HG03139 (cell line): ENCODE data around the gene SLC5A2.
A peak's percentile ranks its signal among the peaks of the same experiment; 100 is the strongest.
"Not testable (repeated sequence)": the region's sequence is repeated elsewhere in the genome, so short reads cannot be mapped to it uniquely, and the experiment has no call there.

Source experiments
- ATAC-seq: cut with Tn5 transposase; IDR thresholded peaks from one replicate; pipeline ENCODE4 v1.9.1; 2021; ENCODE audit not compliant: unreplicated experiment

Gene SLC5A2

DNA sequence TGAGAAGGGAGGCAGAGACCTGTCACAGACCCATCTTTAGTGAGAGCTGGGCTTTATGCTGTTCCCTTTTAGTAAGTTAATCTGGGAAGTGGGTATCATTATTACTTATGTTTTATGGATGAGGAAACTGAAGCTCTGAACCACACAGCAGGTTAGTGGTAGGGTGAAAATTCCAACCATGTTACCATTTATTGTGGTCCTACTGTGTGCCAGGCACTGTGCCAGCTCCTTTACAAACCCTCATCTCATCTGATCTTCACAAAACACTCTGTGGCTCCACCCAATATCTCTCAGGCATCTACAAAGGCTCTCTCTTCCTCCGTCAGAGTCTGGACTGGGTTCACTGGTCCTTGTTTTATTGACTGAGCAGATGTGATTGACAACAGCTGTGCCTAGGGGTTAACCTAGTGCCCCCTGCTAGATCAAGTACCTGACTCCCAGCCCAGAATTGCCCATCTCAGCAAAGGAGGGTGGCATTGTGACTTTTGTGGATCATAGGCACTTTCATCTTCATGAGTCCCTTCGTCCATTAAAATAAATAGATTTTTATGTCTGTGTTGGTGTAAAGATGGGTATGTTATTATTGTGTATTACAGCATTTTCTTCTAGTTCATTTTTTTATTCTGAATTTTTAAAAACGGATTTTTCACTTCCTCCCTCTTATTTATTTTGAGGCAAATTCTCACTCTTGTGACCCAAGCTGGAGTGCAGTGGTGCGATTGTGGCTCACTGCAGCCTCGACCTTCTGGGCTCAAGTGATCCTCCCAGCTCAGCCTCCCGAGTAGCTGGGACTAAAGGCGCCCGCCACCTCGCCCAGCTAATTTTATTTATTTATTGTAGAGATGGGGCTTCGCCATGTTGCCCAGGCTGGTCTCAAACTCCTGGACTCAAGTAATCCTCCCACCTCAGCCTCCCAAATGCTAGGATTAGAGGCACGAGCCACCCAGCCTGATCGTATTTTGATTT, 7.9 kb upstream of the SLC5A2 start:
- ATAC-seq, result no peak

DNA sequence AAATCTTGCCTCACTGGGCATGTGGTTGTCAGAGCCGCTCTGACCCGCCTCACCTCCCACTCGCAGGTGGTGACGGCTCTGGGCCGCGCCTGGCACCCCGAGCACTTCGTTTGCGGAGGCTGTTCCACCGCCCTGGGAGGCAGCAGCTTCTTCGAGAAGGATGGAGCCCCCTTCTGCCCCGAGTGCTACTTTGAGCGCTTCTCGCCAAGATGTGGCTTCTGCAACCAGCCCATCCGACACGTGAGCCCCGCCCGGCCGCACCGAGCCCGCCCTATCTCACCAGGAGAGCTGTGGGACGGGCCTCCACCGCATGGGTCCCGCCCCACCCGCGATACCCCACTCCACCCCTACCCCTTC, 7.0 kb upstream of the SLC5A2 start:
- ATAC-seq, result no peak

DNA sequence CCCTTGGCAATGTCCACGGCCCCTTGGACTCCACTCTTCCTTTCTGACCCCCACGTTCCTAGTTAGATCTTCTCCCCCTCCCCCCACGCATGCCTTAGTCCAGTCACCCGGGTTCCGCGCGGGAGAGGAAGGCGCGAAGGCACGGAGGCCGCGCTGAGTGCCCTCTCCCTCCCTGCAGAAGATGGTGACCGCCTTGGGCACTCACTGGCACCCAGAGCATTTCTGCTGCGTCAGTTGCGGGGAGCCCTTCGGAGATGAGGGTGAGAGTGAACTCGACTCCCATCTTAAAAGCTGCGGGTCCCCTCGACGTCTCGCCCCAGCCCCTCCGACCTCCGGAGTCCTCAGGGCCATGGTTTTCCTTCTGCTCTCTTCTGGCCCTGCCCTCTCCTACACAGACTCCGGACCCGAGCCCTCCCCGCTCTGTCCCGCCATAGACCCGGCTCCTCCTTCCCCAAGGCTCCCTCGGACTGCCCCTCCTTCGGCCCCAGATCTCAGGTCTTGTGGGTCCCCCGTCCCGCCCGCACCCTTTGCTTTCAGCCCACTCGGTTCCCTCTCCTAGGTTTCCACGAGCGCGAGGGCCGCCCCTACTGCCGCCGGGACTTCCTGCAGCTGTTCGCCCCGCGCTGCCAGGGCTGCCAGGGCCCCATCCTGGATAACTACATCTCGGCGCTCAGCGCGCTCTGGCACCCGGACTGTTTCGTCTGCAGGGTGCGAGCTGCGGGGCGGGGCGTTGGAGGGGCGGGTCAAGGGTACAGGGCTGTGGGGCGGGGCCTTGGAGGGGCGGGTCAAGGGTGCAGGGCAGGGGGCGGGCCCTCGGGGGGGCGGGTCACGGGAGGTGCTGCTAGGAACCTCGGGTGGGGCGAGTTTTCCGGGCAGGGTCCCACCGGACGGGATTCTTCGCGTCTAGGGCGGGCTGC, 6.4 kb upstream of the SLC5A2 start:
- no peak for ATAC-seq

DNA sequence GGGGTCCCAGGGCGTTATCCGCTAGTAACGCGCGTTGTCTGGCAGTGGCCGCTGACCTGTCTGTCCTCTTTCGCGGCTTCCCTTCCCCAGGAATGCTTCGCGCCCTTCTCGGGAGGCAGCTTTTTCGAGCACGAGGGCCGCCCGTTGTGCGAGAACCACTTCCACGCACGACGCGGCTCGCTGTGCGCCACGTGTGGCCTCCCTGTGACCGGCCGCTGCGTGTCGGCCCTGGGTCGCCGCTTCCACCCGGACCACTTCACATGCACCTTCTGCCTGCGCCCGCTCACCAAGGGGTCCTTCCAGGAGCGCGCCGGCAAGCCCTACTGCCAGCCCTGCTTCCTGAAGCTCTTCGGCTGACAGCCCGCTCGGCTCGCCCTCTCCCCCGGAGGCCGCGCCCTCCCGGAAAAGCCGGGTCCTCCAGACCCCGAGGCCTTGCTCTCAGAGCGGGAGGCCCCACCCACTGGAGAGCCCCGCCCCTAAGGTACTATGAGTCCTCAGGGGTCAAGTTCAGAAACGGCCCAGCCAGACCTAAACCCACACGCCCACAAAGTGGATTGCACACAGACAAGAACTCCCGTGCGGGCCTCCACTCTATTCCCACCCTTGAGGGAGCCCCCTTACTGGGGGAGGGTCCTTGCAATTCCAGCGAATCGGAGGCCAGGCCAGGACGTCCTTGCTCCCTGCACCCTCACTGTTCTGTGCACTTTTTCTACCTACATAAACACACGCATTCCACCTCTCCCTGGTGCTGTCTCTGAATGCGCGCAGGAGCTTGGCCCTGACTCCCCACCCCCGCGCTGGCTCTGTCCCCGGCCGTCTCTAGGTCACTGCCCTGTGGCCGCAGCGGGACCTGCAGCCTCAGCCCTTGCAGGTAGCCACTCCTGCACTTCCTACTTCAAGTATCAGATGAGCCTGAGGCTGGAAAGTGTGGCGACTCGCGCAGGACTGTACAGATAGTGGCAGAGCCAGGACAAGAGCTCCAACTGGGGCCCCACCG, 5.4 kb upstream of the SLC5A2 start:
- no peak for ATAC-seq

DNA sequence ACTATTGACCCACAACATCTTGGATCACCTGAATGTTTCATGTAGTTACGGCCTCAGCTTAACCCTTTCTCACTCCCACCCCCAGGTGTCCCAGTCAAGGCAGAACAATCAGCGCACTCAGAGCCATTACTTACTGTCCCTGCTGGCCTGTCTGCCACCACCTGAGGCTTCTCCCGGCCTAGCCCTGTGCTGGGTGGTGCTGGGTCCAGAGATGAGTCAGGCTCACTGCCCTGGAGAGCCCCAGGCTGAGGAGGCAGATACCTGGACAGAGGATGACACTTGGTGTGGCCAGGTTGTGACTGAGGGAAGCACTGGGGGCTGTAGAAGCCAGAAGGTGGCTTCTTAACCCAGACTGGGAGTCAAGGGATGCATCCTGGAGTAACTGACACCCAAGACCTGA, 4.0 kb upstream of the SLC5A2 start:
- ATAC-seq, result no peak

DNA sequence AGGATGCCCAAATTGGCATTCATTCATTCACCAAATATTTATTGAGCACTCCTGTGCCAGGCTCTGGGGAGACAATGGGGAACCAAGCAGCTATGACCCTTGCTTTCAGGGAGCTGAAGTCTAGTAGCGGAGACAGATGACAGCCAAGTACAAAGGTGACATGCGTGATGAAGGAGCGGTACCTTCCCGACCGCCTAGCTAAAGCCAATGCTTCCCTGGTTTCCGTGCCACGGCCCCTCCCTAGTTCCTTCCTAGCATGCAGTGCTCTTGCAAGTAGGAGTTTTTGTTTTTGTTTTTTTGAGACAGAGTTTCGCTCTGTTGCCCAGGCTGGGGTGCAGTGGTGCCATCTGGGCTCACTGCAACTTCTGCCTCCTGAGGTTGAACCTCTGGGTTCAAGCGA, 3.2 kb upstream of the SLC5A2 start:
- ATAC-seq, result no peak

DNA sequence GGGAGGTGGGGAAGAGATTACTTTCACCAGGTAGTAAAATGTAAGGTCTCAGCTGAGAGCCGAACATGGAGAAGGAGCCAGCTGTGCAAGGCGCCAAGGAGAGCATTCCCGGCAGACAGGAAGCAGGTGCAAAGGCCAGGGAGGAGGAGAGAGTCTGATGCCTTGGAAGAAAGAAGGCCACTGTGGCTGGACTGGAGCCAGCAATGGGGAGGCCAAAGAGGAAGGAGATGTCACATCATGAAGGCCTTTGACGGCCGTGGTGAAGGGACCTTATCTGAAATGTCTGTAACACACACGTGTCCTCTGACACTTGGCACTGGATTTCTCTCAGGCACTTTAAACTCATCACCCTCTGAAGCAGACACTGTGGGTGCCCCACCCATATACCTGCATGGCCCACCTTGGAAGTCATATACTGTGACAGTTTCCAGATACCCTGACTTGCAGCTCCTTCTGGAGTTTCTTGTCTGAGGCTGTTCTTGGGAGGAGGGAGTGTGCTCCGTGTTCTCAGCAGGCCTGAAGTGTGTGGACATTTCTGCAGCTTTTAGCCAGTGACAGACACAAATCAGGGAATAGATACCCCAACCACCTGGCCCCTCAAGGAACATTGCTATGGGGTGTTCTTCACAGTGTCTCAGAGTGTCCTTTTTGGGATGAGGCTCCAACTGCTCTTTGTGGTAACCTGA, 1.9 kb upstream of the SLC5A2 start:
- ATAC-seq, result no peak

DNA sequence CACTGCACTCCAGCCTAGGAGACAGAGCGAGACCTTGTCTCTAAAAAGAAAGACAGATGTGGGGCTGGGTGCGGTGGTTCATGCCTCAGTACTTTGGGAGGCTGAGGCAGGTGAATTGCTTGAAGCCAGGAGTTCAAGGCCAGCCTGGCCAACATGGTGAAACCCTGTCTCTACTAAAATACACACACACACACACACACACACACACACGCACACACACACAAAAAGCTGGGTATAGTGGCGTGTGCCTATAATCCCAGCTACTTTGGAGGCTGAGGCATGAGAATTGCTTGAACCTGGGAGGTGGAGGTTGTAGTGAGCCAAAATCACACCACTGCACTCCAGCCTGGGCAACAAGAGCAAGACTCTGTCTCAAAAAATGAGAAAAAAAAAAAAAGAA, 1.1 kb downstream of the SLC5A2 start:
- ATAC-seq, result not testable (repeated sequence)

DNA sequence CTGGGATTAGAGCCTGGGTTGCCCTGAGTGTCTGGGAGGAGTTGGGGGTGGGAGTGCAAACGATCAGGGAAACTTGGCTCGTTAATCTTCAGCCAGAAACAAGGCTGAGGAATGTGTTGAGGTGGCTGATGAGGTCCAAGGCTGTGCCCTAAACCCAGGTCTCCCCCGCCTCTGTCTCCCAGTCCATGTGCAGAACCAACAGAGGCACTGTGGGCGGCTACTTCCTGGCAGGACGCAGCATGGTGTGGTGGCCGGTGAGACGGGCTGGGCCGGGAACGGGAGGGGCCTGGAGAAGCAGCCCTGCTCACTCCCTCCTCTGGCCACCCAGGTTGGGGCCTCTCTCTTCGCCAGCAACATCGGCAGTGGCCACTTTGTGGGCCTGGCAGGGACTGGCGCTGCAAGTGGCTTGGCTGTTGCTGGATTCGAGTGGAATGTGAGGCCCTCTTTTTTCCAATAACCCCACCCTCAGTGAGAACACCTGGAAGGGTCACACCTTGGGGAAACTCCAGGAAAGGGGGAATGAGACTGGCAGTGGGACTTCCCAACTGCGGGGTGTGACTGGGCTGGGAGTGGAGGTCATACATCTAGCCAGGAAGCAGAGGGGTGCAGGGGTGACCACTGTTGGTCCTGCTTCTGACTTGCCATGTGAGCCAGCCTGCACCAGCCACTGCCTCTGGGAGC, 1.7 kb downstream of the SLC5A2 start:
- ATAC-seq, result no peak

DNA sequence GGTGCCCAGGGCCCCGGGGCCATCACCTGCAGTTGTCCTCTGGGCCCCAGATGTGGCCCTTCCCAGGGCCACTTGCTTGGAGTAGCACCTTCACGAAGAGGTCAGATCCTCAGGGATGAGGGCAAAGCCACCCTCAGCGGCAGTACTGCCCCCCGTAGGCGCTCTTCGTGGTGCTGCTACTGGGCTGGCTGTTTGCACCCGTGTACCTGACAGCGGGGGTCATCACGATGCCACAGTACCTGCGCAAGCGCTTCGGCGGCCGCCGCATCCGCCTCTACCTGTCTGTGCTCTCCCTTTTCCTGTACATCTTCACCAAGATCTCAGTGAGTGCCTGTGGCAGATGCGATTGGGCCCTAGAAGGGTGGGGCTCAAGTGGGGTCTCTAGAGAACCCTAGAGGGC, 2.6 kb downstream of the SLC5A2 start:
- no peak for ATAC-seq

DNA sequence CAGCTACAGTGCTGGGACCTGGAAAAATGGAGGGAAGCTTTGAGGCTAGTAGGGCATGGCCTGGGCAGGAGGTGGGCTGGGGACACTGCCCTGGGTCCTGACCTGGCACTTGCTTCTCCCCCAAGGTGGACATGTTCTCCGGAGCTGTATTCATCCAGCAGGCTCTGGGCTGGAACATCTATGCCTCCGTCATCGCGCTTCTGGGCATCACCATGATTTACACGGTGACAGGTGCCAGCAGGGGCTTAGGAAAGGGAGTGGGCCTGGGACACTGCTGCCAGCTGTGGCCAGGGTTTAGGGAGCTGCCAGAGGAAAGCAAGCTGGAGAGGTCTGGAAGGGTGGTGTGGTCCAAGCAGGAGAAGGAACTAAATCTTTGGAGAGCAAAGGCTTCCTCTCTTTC, 3.1 kb downstream of the SLC5A2 start:
- ATAC-seq, result no peak

DNA sequence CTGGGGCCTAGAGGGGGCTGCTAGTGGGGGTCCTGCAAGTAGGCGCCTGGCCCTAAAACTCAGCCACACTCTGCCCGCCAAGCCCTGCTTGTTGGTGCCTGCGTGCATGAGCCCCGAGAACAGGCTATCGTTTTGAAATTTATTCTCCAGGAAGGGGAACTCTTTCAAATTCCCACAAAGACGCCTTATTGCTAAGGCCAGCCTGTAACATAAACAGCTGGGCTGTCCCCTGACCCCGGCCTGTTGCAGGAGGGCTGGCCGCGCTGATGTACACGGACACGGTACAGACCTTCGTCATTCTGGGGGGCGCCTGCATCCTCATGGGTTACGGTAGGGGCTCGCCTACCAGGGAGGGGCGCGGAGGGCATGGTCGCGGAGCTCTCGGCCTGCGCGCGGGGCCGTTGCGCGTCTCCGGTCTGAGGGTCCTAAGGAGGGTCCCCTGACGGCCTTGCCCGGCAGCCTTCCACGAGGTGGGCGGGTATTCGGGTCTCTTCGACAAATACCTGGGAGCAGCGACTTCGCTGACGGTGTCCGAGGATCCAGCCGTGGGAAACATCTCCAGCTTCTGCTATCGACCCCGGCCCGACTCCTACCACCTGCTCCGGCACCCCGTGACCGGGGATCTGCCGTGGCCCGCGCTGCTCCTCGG, 4.3 kb downstream of the SLC5A2 start:
- no peak for ATAC-seq

DNA sequence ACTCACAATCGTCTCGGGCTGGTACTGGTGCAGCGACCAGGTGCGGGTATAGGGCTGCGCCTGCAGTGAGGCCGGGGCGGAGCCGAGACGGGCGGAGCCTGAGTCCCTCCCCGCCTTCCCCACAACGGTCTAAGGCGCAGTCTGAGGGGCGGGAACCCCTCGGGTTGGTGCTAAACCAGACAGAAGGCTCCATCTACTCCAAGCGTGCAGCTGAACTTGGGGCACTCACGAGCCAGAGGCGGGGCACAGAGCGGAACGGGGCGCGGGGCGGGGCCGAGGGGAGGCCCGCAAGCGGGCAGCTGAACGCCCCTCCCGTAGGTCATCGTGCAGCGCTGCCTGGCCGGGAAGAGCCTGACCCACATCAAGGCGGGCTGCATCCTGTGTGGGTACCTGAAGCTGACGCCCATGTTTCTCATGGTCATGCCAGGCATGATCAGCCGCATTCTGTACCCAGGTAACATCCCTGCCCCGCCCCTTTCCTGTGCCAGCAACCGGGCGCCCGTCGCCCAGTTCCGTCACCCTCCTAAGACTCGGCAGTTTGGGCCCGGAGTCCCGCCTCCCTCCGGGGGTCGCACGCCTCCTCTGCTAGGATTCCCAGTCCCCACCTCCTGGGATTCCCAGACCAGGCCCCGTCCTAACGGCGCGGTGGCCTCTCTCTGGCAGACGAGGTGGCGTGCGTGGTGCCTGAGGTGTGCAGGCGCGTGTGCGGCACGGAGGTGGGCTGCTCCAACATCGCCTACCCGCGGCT, 5.0 kb downstream of the SLC5A2 start:
- peak; percentile 75 for ATAC-seq

DNA sequence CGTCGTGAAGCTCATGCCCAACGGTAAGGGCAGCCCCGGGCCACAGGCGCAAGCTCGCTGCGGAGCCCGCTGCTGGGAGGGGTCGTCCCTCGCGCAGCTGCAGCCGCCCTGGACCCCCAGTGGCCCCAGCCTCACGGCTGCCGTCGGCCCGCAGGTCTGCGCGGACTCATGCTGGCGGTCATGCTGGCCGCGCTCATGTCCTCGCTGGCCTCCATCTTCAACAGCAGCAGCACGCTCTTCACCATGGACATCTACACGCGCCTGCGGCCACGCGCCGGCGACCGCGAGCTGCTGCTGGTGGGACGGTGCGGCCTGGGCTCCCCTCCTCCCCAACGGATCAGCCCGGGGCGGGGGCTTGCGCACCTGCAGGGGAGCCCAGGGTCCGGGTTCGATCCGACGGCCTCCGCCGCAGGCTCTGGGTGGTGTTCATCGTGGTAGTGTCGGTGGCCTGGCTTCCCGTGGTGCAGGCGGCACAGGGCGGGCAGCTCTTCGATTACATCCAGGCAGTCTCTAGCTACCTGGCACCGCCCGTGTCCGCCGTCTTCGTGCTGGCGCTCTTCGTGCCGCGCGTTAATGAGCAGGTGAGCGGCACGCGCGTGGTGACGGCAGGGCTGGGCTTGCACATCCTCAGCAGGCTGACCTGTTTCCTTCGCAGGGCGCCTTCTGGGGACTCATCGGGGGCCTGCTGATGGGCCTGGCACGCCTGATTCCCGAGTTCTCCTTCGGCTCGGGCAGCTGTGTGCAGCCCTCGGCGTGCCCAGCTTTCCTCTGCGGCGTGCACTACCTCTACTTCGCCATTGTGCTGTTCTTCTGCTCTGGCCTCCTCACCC, 5.8 kb downstream of the SLC5A2 start:
- ATAC-seq, result no peak

DNA sequence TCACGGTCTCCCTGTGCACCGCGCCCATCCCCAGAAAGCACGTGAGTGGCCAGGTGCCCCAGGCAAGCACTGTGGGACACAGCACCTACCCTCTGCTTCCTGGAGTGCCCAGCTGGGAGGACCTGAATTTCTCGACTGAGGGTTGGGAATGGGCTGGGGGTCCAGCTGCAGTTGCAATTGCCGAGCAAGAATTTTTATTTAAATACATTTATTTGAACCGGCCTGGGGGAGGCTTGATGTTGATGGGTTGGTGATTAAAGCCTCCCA, 6.3 kb downstream of the SLC5A2 start:
- ATAC-seq, result no peak

DNA sequence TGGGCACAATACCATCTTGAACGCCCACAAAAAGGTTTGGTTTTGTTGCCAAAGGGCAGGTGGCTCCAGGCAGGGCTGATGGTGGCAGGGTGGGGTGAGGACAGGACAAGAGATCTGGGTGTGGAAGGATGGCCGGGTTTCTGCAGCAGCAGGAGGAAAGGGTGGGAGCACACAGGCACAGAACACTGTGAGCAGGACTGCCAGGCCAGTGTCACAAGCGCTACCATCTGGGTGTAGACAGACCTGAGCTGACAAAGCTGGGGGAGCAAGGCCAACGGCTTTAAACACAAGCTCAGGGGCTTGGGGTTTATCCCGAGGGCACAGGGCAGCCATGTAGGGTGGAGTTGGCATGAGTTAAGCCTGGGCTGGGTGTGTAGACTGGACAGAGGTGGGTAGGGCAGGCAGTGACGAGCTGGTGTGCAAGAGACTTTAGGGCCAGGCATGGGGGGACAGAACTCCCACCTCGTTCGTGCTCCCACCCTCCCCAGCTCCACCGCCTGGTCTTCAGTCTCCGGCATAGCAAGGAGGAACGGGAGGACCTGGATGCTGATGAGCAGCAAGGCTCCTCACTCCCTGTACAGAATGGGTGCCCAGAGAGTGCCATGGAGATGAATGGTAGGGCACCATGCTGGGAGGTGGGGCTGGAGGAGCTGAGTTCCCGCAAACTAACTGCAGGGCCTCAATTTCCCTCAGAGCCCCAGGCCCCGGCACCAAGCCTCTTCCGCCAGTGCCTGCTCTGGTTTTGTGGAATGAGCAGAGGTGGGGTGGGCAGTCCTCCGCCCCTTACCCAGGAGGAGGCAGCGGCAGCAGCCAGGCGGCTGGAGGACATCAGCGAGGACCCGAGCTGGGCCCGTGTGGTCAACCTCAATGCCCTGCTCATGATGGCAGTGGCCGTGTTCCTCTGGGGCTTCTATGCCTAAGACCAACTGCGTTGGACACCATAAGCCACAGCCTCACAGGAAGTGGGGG, 7.0 kb downstream of the SLC5A2 start:
- no peak for ATAC-seq
